Effector memory CD4-positive, alpha-beta T cell (primary cell): ENCODE data around the gene DHRS3.
"Not testable (repeated sequence)": the region's sequence is repeated elsewhere in the genome, so short reads cannot be mapped to it uniquely, and the experiment has no call there.

ENCODE experiments used
- DNase-seq, 3 donors: peaks; one replicate each; pipeline ENCODE4 v3.0.0-alpha.2; 2020
- H3K27ac ChIP-seq: 2 replicates; pipeline ENCODE4 v1.7.0; 2013; ENCODE audit warnings: mild to moderate bottlenecking, low read length, moderate library complexity; ENCODE audit not compliant: insufficient read depth, poor library complexity, severe bottlenecking
- H3K27me3 ChIP-seq: replicated peaks from 2 replicates; pipeline ENCODE4 v1.7.0; 2013; ENCODE audit warnings: mild to moderate bottlenecking, low read length; ENCODE audit not compliant: insufficient read depth, control insufficient read depth, poor library complexity, severe bottlenecking
- H3K36me3 ChIP-seq: 2 replicates; pipeline ENCODE4 v1.7.0; 2013; ENCODE audit warnings: mild to moderate bottlenecking, low read length, moderate library complexity; ENCODE audit not compliant: control insufficient read depth, insufficient read depth
- H3K4me1 ChIP-seq: 2 replicates; pipeline ENCODE4 v1.7.0; 2013; ENCODE audit warnings: low read length, mild to moderate bottlenecking; ENCODE audit not compliant: control insufficient read depth, insufficient read depth, poor library complexity, severe bottlenecking
- H3K4me3 ChIP-seq: 2 replicates; pipeline ENCODE4 v1.7.0; 2013; ENCODE audit warnings: low read length, low read depth, mild to moderate bottlenecking; ENCODE audit not compliant: insufficient read depth, poor library complexity, severe bottlenecking
- H3K9me3 ChIP-seq: 2 replicates; pipeline ENCODE4 v1.7.0; 2013; ENCODE audit warnings: mild to moderate bottlenecking, low read length, moderate library complexity; ENCODE audit not compliant: control insufficient read depth

DHRS3 gene

GRCh38 chr1:12530462-12531178, 87.4 kb downstream of the DHRS3 start:
- no peak for DNase-seq
- Histone ChIP-seq H3K4me3 (no peak overlapping the region), H3K36me3 (no peaks in the 10 kb centered on the region), H3K9me3 (no peaks in the 10 kb centered on the region), H3K27ac (no peak overlapping the region), H3K27me3 (no peaks in the 10 kb centered on the region), H3K4me1 (no peaks in the 10 kb centered on the region)

GRCh38 chr1:12529640-12530174, 88.3 kb downstream of the DHRS3 start:
- no peaks in the 10 kb centered on the region for H3K27me3 ChIP-seq
- no peaks in the 10 kb centered on the region for H3K36me3 ChIP-seq
- H3K9me3 ChIP-seq, result no peaks in the 10 kb centered on the region
- no peak overlapping the region for H3K27ac ChIP-seq
- no peak overlapping the region for H3K4me3 ChIP-seq
- H3K4me1 ChIP-seq, result no peaks in the 10 kb centered on the region
- no peak for DNase-seq

- H3K36me3 ChIP-seq, result no peaks in the 10 kb centered on the region
- H3K9me3 ChIP-seq, result no peaks in the 10 kb centered on the region
- H3K27me3 ChIP-seq, result no peaks in the 10 kb centered on the region
- H3K4me1 ChIP-seq, result no peaks in the 10 kb centered on the region
- H3K4me3 ChIP-seq, result no peak overlapping the region
- DNase-seq, result no peak
- no peak overlapping the region for H3K27ac ChIP-seq
These were observed 89.8 kb downstream of the DHRS3 start for GRCh38 chr1:12528021-12528852.

- no peaks in the 10 kb centered on the region for H3K36me3 ChIP-seq
- H3K4me3 ChIP-seq, result no peak overlapping the region
- no peak for DNase-seq
- no peaks in the 10 kb centered on the region for H3K9me3 ChIP-seq
- H3K4me1 ChIP-seq, result no peaks in the 10 kb centered on the region
- H3K27ac ChIP-seq, result no peak overlapping the region
- H3K27me3 ChIP-seq, result no peaks in the 10 kb centered on the region
These were observed 90.4 kb downstream of the DHRS3 start for GRCh38 chr1:12527564-12527963.

GRCh38 chr1:12525311-12526181, 92.5 kb downstream of the DHRS3 start:
- no peaks in the 10 kb centered on the region for H3K9me3 ChIP-seq
- H3K4me3 ChIP-seq, result no peak overlapping the region
- no peaks in the 10 kb centered on the region for H3K27me3 ChIP-seq
- H3K4me1 ChIP-seq, result no peaks in the 10 kb centered on the region
- no peak overlapping the region for H3K27ac ChIP-seq
- no peaks in the 10 kb centered on the region for H3K36me3 ChIP-seq
- DNase-seq, result no peak

- Histone ChIP-seq H3K4me3 (no peak overlapping the region), H3K27ac (no peak overlapping the region), H3K4me1 (no peaks in the 10 kb centered on the region), H3K36me3 (no peaks in the 10 kb centered on the region), H3K27me3 (no peaks in the 10 kb centered on the region), H3K9me3 (no peaks in the 10 kb centered on the region)
- no peak for DNase-seq
These were observed 93.7 kb downstream of the DHRS3 start for GRCh38 chr1:12524266-12524665.

GRCh38 chr1:12522780-12523179, 95.2 kb downstream of the DHRS3 start:
- H3K36me3 ChIP-seq, H3K4me3 ChIP-seq, H3K27me3 ChIP-seq, H3K9me3 ChIP-seq, DNase-seq, H3K4me1 ChIP-seq, H3K27ac ChIP-seq: not testable (repeated sequence)

- no peaks in the 10 kb centered on the region for H3K27me3 ChIP-seq
- no peak overlapping the region for H3K27ac ChIP-seq
- no peak for DNase-seq
- no peaks in the 10 kb centered on the region for H3K36me3 ChIP-seq
- H3K4me1 ChIP-seq, result no peaks in the 10 kb centered on the region
- H3K9me3 ChIP-seq, result no peaks in the 10 kb centered on the region
- H3K4me3 ChIP-seq, result no peak overlapping the region
These were observed 96.9 kb downstream of the DHRS3 start for GRCh38 chr1:12521096-12521495.

GRCh38 chr1:12519693-12520364, 98.2 kb downstream of the DHRS3 start:
- Histone ChIP-seq H3K4me3 (no peak overlapping the region), H3K27ac (no peak overlapping the region), H3K9me3 (no peaks in the 10 kb centered on the region), H3K36me3 (no peaks in the 10 kb centered on the region), H3K27me3 (no peaks in the 10 kb centered on the region), H3K4me1 (no peaks in the 10 kb centered on the region)
- DNase-seq, result no peak
